ENCODE results near the gene SRC.

Gene SRC

DNA sequence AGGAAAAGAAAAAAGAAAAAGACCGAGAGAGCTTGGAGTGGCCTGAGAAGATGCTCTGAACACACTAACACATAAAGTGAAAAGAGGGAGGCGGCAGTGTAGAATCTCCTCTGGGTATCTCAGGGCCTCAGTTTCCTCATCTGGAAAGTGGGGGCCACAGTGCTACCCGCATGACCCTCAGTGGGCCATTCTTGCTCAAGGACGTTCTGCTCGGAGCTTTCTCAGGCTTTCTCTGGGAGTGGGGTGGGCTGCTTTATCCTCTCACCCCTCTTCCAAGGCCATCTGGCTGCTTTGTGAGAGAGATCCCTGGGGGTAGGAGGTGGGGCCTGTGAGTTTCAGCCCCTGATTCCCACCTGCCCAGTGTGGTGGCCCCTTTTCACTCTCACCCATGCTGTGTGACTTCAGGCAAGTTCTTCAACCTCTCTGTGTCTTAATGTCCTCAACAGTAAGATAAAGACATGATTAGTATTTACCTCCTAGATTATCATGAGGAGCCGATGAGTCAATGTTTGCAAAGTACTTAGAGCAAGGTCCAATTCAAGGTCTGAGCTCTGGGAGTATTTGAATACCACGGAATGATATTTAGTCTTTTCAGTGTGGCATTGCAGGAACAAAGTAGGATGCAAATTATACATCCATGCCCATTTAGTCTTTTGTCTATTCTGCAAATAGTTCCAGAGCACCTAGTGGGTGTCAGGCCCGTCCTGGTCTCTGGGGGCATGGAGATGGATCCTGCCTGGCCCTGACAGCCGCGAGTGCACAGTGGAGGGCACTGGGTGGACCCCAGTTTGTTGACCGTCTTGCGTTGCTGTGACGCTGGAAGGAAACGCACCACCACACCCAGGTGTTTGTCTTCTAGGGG, 34.3 kb downstream of the SRC start:
- H3K27me3 ChIP-seq: 0 out of 22 replicates have a peak, but pooled peaks cover 0 to 4% (median 0%) of the 10 kb centered on the region in 11 experiments
- H3K36me3 ChIP-seq: peaks cover 27 to 69% (median 36%) of the 10 kb centered on the region in 11 experiments
- H3K9me3 ChIP-seq (replicated peaks in 1 of 11): no peaks in the 10 kb centered on the region
- H3K4me1 ChIP-seq: peaks cover 28 to 91% (median 62%) of the 10 kb centered on the region in 10 experiments
- no peak for TF ChIP-seq Cebpa-rat (IDR thresholded peaks at IDR 0.05)
- peak overlapping the region in 5 of 11 experiments; percentile 5 to 27 (median 14); a peak in 5 of 22 replicates for H3K9ac ChIP-seq
- H3K4me2 ChIP-seq: peak overlapping the region in 3 of 11 experiments; percentile 3 to 82 (median 21); a peak in 5 of 22 replicates
- peaks cover 8 to 70% (median 22%) of the 10 kb centered on the region in 11 experiments; a peak in 15 of 22 replicates for H4K20me1 ChIP-seq
- peak overlapping the region in 7 of 11 experiments; percentile 67 to 83 (median 74); a peak in 10 of 22 replicates for H3K27ac ChIP-seq
- no peak overlapping the region for H3K4me3 ChIP-seq

DNA sequence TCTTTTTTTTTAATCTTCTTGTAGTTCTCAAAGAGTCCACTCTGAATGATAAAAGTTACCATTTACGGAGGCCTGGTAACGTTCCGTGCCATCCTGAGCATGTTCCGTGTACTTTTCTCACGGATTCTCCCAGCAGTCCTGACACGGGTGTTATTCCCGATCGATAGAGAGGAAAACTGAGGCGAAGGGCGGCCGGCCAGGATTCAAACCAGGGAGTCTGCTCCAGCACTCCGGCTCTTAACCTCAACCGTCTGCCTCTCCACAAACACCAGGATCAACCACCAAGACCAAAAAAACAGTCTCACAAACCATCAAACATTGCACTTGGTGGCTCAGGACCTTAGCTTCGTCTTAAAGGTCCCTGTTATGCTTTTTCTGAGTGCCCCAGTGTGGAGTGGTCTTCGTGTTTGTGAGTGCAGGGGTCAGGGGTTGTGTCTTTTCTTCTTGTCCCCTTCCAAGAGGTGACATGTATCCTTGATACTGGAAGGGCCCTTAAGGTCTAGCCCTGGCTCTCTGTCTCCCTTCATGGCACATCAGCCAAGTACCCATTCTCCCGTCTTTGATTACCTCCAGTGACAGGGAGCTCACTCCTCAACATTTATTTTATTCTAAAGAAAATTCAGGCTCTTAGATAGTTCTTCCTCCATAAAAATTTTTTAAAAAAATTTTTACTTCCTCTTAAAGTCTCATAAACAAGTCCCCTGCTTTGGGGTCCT, 35.1 kb downstream of the SRC start:
- peaks cover 28 to 90% (median 62%) of the 10 kb centered on the region in 10 experiments for H3K4me1 ChIP-seq
- peak overlapping the region in 3 of 11 experiments; percentile 19 to 78 (median 73); a peak in 4 of 22 replicates for H3K27ac ChIP-seq

DNA sequence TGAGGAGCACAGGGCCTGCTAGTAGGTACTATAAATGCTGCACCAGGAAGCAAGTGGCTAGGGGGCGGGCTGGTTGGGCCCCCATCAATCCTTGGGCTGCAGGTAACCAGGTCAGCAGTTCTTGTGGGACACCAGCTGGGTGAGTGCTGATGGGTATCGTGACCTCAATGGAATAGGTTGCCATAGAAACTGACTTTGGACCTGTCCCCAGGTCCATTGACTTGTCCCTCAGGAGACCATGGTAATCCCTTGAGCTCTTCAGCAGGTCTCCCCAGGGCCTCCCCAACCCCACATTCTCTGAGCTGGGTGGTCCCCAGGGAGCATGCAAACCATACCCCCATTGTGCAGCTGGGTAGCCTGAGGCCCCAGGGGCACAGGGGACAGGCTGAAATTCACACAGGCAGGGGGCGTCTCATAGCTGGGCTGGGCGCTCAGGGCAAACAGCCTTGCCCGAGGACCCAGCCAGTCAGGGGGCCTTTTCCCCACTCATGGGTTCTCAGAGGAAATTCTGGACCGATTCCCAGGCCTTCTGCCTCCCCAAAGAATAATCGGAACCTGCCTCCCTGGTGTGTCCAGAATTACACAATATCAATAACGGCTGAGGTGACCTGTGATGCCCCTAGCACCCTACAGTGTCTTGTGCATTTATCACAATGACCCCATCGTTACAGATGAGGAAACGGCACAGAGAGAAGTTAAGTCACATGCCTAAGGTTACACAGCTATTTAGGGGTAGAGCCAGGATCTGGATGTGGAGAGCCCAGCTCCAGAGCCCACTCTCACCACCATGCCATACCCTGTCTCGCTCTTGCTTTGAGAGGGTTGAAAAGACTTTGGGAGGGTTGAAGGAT, 35.9 kb downstream of the SRC start:
- Histone ChIP-seq H3K27ac (peak overlapping the region in 2 of 11 experiments; percentile 12 to 70; a peak in 3 of 22 replicates), H3K4me2 (peak overlapping the region in 5 of 11 experiments; percentile 88 to 95 (median 90); a peak in 7 of 22 replicates)

More for the DNA sequence above, 35.1 kb downstream of the SRC start:
- Histone ChIP-seq H3K27me3 (0 out of 22 replicates have a peak, but pooled peaks cover 0 to 4% (median 0%) of the 10 kb centered on the region in 11 experiments), H3K4me3 (no peak overlapping the region), H4K20me1 (peaks cover 6 to 62% (median 19%) of the 10 kb centered on the region in 11 experiments; a peak in 16 of 22 replicates), H3K9me3 (replicated peaks in 1 of 11) (no peaks in the 10 kb centered on the region), H3K9ac (peak overlapping the region in 3 of 11 experiments; percentile 7 to 27 (median 22); a peak in 5 of 22 replicates), H3K36me3 (peaks cover 27 to 69% (median 34%) of the 10 kb centered on the region in 11 experiments), H3K4me2 (peak overlapping the region in 3 of 11 experiments; percentile 3 to 21 (median 5); a peak in 4 of 22 replicates)
- no peak for TF ChIP-seq Cebpa-rat (IDR thresholded peaks at IDR 0.05)

DNA sequence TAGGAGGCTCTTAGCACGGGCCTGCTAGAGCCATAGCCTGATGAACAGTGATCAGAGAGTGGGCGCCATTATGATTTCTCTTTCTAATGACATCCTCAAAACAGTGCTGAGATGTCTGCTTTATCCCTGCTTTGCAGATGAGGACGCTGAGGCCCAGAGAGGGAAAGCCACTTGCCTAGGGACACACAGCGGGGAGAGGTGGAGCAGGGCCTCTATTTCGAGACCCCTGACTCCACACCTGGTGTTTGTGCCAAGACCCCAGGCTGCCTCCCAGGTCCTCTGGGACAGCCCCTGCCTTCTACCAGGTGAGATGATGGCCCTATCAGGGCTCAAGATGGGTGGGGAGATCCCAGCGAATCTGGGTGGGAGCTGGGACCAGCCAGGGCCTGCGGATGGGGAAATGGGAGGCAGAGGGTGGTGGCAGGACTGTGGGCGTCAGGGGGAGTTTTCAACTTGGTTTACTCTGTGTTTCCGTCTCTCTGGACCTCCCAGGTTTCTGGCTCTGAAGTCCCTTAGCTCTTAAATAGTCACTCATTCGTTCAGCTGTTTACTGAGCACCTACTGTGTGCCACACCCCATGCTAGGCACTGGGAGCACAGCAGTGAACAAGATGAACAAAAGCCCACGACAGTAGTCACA, 36.7 kb downstream of the SRC start:
- Histone ChIP-seq H3K27ac (peak overlapping the region in 7 of 11 experiments; percentile 2 to 70 (median 36); a peak in 9 of 22 replicates), H3K9ac (peak overlapping the region in 4 of 11 experiments; percentile 2 to 66 (median 52); a peak in 2 of 22 replicates), H3K4me2 (peak overlapping the region in 7 of 11 experiments; percentile 73 to 95 (median 89); a peak in 10 of 22 replicates), H4K20me1 (peaks cover 0 to 48% (median 10%) of the 10 kb centered on the region in 11 experiments; a peak in 11 of 22 replicates), H3K36me3 (peaks cover 19 to 69% (median 35%) of the 10 kb centered on the region in 11 experiments; a peak in 21 of 22 replicates), H3K4me1 (peaks cover 23 to 76% (median 54%) of the 10 kb centered on the region in 10 experiments), H3K4me3 (no peak overlapping the region), H3K9me3 (replicated peaks in 1 of 11) (no peaks in the 10 kb centered on the region), H3K27me3 (0 out of 22 replicates have a peak, but pooled peaks cover 0 to 4% (median 0%) of the 10 kb centered on the region in 11 experiments)
- no peak for TF ChIP-seq Cebpa-rat (IDR thresholded peaks at IDR 0.05)

More for the DNA sequence above, 35.9 kb downstream of the SRC start:
- Histone ChIP-seq H3K9ac (no peak overlapping the region), H4K20me1 (peaks cover 0 to 53% (median 15%) of the 10 kb centered on the region in 11 experiments; a peak in 14 of 22 replicates), H3K27me3 (0 out of 22 replicates have a peak, but pooled peaks cover 0 to 4% (median 0%) of the 10 kb centered on the region in 11 experiments), H3K4me1 (peaks cover 28 to 83% (median 61%) of the 10 kb centered on the region in 10 experiments), H3K36me3 (peaks cover 24 to 69% (median 35%) of the 10 kb centered on the region in 11 experiments; a peak in 21 of 22 replicates), H3K9me3 (replicated peaks in 1 of 11) (no peaks in the 10 kb centered on the region), H3K4me3 (no peak overlapping the region)
- TF ChIP-seq Cebpa-rat (IDR thresholded peaks at IDR 0.05): no peak

DNA sequence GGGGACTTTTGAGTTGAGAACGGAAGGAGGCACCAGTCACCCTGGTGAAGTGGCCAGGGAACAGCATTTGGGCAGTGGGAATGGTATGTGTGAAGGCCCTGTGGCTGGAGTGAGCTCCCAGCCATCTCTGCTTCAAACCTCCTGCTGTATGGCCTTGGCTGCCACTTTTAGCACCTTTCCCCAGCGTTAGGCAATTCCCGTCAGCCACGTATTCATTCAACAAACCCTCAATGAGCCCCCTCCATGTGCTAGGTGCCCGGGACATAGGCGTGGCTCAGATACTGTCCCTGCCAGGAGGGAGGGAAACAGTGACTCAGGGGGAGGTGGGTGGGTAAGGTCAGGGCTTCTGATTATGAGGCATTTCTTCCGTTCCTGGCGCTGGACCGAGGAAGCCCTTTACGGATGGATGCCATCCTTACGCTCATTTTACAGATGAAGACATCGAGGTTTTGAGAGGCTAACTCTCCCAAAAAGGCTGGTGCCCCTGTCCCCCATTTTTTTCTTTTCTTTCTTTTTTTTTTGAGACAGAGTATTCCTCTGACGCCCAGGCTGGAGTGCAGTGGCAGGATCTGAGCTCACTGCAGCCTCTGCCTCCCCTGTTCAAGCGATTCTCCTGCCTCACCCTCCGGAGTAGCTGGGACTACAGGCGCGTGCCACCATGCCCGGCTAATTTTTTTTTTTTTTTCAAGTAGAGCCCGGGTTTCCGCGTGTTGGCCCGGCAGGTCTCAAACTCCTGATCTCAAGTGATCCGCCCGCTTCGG, 37.5 kb downstream of the SRC start:
- Histone ChIP-seq H4K20me1 (peaks cover 0 to 48% (median 10%) of the 10 kb centered on the region in 11 experiments; a peak in 11 of 22 replicates), H3K27ac (peak overlapping the region in 7 of 11 experiments; percentile 2 to 70 (median 65); a peak in 11 of 22 replicates), H3K36me3 (peaks cover 23 to 71% (median 34%) of the 10 kb centered on the region in 11 experiments; a peak in 21 of 22 replicates), H3K9ac (peak overlapping the region in 8 of 11 experiments; percentile 46 to 66 (median 58); a peak in 9 of 22 replicates), H3K27me3 (0 out of 22 replicates have a peak, but pooled peaks cover 0 to 4% (median 0%) of the 10 kb centered on the region in 11 experiments), H3K4me2 (peak overlapping the region; percentile 63 to 95 (median 82)), H3K4me1 (peaks cover 23 to 68% (median 49%) of the 10 kb centered on the region in 10 experiments), H3K9me3 (replicated peaks in 1 of 11) (no peaks in the 10 kb centered on the region), H3K4me3 (peak overlapping the region in 1 of 10 experiments; percentile 51; a peak in 2 of 20 replicates)
- TF ChIP-seq Cebpa-rat (IDR thresholded peaks at IDR 0.05): no peak

DNA sequence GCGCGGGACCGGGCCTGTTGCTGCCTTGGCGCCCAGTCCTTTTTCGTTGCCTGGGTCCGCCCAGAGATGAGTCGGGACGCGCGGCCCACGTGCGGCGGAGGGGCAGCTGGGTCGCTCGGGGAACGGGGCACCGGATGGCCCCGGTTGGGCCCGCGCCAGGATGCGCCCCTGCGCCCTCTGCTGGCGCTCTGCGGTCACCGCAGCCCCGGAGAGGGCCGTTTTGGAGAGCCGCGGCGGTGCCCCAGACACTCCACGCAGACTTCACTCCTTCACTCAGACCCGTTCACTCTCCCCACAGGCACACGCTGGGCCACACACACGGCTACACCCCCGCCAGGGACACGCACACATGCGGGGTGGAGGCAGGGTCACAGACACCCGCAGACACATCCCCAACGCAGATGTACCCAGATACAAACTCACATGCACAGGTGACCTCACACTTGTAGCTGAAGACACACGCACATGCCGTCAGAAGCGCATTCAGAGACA, 38.8 kb downstream of the SRC start:
- peak overlapping the region; percentile 46 to 66 (median 58); a peak in 19 of 22 replicates for H3K9ac ChIP-seq
- H3K27ac ChIP-seq: peak overlapping the region in 10 of 11 experiments; percentile 38 to 70 (median 62); a peak in 16 of 22 replicates
- peaks cover 16 to 55% (median 37%) of the 10 kb centered on the region in 10 experiments for H3K4me1 ChIP-seq
- peaks cover 0 to 58% (median 14%) of the 10 kb centered on the region in 11 experiments; a peak in 12 of 22 replicates for H4K20me1 ChIP-seq
- no peak for TF ChIP-seq Cebpa-rat (IDR thresholded peaks at IDR 0.05)
- H3K4me2 ChIP-seq: peak overlapping the region; percentile 63 to 95 (median 82)
- peak overlapping the region in 7 of 10 experiments; percentile 26 to 51 (median 37); a peak in 10 of 20 replicates for H3K4me3 ChIP-seq
- H3K27me3 ChIP-seq: 0 out of 22 replicates have a peak, but pooled peaks cover 0 to 4% (median 0%) of the 10 kb centered on the region in 11 experiments
- no peaks in the 10 kb centered on the region for H3K9me3 ChIP-seq (replicated peaks in 1 of 11)
- peaks cover 34 to 81% (median 42%) of the 10 kb centered on the region in 11 experiments; a peak in 21 of 22 replicates for H3K36me3 ChIP-seq

Data from BLaER1 treated with 17β-estradiol and CSF1 and Interleukin-3, amounts not matched to agents 10 nM and 100 nM (cell line).